Panc1 (cell line): Measurements from ENCODE around the gene C11orf24. TPM values are rescaled to one million over a fixed set of nuclear protein-coding genes. Genes with fewer than 3 reads are reported as not detected.

ENCODE experiments used
- ATAC-seq: fragments of 200-7000 bp; cut with Tn5 transposase; 2 replicates; pipeline ENCODE4 v1.9.1; 2020; ENCODE audit warnings: mild to moderate bottlenecking, moderate library complexity
- BruUV-seq: library from RNA; stranded (reverse); fragments of 400-500 nt; replicated peaks from 2 replicates; lab custom pipeline; 2021; lab: Mats Ljungman, UMichigan
- CTCF ChIA-PET: fragments of 300-600 bp; sonication (Branson Sonifier 250); formaldehyde crosslinking; loops from one replicate; lab custom pipeline; 2022; ENCODE audit warnings: antibody characterized with exemption; lab: Charles Lee
- POLR2A ChIA-PET: fragments of 300-600 bp; sonication (Branson Sonifier 250); formaldehyde crosslinking; loops from one replicate; lab custom pipeline; 2022; ENCODE audit warnings: antibody characterized with exemption; lab: Charles Lee
- DNase-seq: peaks from one replicate; pipeline ENCODE4 v3.0.0-alpha.2; 2010; ENCODE audit warnings: low read depth, low spot score
- H3K27ac ChIP-seq: 2 replicates; pipeline ENCODE4 v1.5.1; 2011; ENCODE audit warnings: mild to moderate bottlenecking, low read length, inconsistent platforms
- H3K27me3 ChIP-seq: fragments of 200-500 bp; sonication (Bioruptor generic); 2 replicates; pipeline ENCODE4 v1.6.0; 2014; ENCODE audit warnings: low read length, inconsistent platforms; ENCODE audit not compliant: control insufficient read depth, insufficient read depth
- H3K36me3 ChIP-seq: fragments of 200-500 bp; sonication (Bioruptor generic); 2 replicates; pipeline ENCODE4 v1.5.1; 2014; ENCODE audit warnings: inconsistent platforms, mild to moderate bottlenecking, low read length, moderate library complexity; ENCODE audit not compliant: control insufficient read depth, insufficient read depth
- H3K4me1 ChIP-seq: 2 replicates; pipeline ENCODE4 v1.5.1; 2011; ENCODE audit warnings: inconsistent platforms, mild to moderate bottlenecking, low read length, moderate library complexity; ENCODE audit not compliant: control insufficient read depth, insufficient read depth
- H3K4me3 ChIP-seq, 2 experiments: 2 replicates each; pipeline ENCODE4 v1.5.1; 2011 to 2012; ENCODE audit warnings: low read depth in 2 of 2, low read length in 2 of 2, mild to moderate bottlenecking in 2 of 2, inconsistent platforms in 1 of 2, moderate library complexity in 1 of 2
- H3K9me3 ChIP-seq: fragments of 200-500 bp; sonication (Bioruptor generic); 2 replicates; pipeline ENCODE4 v1.5.1; 2014; ENCODE audit warnings: low read depth, mild to moderate bottlenecking, inconsistent platforms, low read length, moderate library complexity; ENCODE audit not compliant: control insufficient read depth, insufficient read depth
- POLR2AphosphoS5 ChIP-seq: IDR thresholded peaks from 2 replicates; pipeline ENCODE4 v1.6.1; 2012; ENCODE audit warnings: mild to moderate bottlenecking, low read depth, low read length, moderate library complexity
- SIN3A ChIP-seq: IDR thresholded peaks from 2 replicates; pipeline ENCODE4 v1.6.1; 2012; ENCODE audit warnings: low read depth, mild to moderate bottlenecking, low read length, moderate library complexity, borderline replicate concordance; ENCODE audit not compliant: insufficient read depth
- TCF7L2 ChIP-seq: IDR thresholded peaks from 2 replicates; pipeline ENCODE4 v1.6.1; 2011; ENCODE audit warnings: mild to moderate bottlenecking, low read depth, low read length, inconsistent platforms
- in situ Hi-C: cut with HindIII; loops from 2 replicates; pipeline ENCODE4 v1.10.0; 2016; ENCODE audit warnings: low sequenced_read_pairs, low pct_unique_long_range_greater_than_20kb
- intact Hi-C: fragments of 100-400 bp; cut with micrococcal nuclease; formaldehyde crosslinking; loops from one replicate; pipeline ENCODE4 v1.10.0; 2022; ENCODE audit not compliant: unreplicated experiment
- total RNA-seq: library from RNA; stranded (reverse); gene quantifications from one replicate; pipeline ENCODE4 v1.2.1, GENCODE V29; 2021; ENCODE audit not compliant: unreplicated experiment
- TF ChIP-seq, protein P1 (sequence below), 2 experiments: IDR thresholded peaks; 2 replicates each; pipeline ENCODE4 v1.6.1; 2011 to 2012; ENCODE audit warnings: low read depth in 2 of 2, control low read depth in 1 of 2, low read length in 1 of 2, mild to moderate bottlenecking in 1 of 2, moderate library complexity in 1 of 2; ENCODE audit not compliant: insufficient read depth in 1 of 2
- TF ChIP-seq, protein P2 (sequence below): fragments of 450-650 bp; IDR thresholded peaks from 2 replicates; pipeline ENCODE4 v1.5.1; 2017; ENCODE audit warnings: mild to moderate bottlenecking

The C11orf24 gene
- total RNA-seq, 1 experiment from 2014 or later, result 53.1 TPM

DNA sequence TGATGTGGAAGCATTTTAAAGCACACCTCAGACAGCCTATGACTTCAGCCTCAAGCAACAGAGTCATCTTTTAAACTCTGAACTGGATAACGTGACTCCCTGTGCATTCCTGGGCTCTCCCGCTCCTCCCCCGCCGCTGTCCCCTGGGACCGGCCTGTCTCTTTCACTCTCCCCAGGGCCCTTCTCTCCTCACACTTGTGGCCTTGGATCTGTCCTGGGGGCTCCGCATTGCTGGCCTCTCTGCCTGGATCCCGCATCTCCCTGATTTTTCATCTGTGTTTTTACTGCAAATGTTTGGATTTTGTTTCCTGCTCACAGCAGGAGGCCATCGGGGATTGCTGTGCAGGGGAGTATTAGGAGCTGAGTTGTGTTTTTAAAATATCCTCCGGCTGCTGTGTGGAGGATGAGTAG lies 15.4 kb downstream of the C11orf24 start:
- H3K36me3 ChIP-seq, result no peaks in the 10 kb centered on the region
- no peak for DNase-seq
- H3K27ac ChIP-seq, result no peak overlapping the region
- peaks cover 13% of the 10 kb centered on the region for H3K4me1 ChIP-seq
- H3K4me3 ChIP-seq, result no peak overlapping the region
- in situ Hi-C loops (no loop called here), intact Hi-C loops (loop anchor here (5.0 to 10.0 kb wide), 2 partner anchors 126 to 188 kb away; no protein-coding TSS in a partner anchor)
- no TSS peak for BruUV-seq
- ChIA-PET CTCF (interaction anchor here (2.6 kb wide), 1 partner anchor 41 kb away, joined by 40 read pairs; no protein-coding TSS in a partner anchor), POLR2A (no interaction called here)
- H3K9me3 ChIP-seq, result no peaks in the 10 kb centered on the region
- ATAC-seq, result no peak
- TF ChIP-seq SIN3A (no peak), POLR2AphosphoS5 (no peak), TCF7L2 (no peak)
- TF ChIP-seq, protein P1, sequence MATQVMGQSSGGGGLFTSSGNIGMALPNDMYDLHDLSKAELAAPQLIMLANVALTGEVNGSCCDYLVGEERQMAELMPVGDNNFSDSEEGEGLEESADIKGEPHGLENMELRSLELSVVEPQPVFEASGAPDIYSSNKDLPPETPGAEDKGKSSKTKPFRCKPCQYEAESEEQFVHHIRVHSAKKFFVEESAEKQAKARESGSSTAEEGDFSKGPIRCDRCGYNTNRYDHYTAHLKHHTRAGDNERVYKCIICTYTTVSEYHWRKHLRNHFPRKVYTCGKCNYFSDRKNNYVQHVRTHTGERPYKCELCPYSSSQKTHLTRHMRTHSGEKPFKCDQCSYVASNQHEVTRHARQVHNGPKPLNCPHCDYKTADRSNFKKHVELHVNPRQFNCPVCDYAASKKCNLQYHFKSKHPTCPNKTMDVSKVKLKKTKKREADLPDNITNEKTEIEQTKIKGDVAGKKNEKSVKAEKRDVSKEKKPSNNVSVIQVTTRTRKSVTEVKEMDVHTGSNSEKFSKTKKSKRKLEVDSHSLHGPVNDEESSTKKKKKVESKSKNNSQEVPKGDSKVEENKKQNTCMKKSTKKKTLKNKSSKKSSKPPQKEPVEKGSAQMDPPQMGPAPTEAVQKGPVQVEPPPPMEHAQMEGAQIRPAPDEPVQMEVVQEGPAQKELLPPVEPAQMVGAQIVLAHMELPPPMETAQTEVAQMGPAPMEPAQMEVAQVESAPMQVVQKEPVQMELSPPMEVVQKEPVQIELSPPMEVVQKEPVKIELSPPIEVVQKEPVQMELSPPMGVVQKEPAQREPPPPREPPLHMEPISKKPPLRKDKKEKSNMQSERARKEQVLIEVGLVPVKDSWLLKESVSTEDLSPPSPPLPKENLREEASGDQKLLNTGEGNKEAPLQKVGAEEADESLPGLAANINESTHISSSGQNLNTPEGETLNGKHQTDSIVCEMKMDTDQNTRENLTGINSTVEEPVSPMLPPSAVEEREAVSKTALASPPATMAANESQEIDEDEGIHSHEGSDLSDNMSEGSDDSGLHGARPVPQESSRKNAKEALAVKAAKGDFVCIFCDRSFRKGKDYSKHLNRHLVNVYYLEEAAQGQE (IDR thresholded peaks at IDR 0.05; ENCODE audit: insufficient read depth in 1 of 2, low read depth in 2 of 2, low read length in 1 of 2), result no peak
- TF ChIP-seq, protein P2, sequence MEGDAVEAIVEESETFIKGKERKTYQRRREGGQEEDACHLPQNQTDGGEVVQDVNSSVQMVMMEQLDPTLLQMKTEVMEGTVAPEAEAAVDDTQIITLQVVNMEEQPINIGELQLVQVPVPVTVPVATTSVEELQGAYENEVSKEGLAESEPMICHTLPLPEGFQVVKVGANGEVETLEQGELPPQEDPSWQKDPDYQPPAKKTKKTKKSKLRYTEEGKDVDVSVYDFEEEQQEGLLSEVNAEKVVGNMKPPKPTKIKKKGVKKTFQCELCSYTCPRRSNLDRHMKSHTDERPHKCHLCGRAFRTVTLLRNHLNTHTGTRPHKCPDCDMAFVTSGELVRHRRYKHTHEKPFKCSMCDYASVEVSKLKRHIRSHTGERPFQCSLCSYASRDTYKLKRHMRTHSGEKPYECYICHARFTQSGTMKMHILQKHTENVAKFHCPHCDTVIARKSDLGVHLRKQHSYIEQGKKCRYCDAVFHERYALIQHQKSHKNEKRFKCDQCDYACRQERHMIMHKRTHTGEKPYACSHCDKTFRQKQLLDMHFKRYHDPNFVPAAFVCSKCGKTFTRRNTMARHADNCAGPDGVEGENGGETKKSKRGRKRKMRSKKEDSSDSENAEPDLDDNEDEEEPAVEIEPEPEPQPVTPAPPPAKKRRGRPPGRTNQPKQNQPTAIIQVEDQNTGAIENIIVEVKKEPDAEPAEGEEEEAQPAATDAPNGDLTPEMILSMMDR, result no peak
- no peaks in the 10 kb centered on the region for H3K27me3 ChIP-seq

DNA sequence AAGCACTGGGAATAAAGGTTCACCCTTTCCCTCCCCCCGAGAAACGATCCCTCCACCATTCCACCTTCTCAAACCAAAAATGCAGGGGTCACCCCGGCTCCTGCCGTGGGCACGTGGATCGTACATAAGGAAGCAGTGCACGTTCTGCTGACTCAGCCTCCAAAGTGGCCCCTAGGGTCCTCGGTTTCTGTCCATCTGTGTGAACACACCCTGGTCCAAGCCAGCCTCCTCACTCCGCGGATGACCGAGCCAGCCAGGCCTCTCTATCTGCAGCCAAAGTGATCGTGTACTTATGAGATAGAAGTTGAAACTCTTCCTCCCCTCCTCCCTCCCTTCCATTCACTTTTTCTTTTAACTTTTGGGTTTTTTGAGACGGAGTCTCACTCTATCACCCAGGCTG lies 16.2 kb downstream of the C11orf24 start:
- Histone ChIP-seq H3K9me3 (no peaks in the 10 kb centered on the region), H3K27ac (no peak overlapping the region), H3K4me3 (no peak overlapping the region), H3K4me1 (peaks cover 13% of the 10 kb centered on the region), H3K36me3 (no peaks in the 10 kb centered on the region), H3K27me3 (no peaks in the 10 kb centered on the region)
- ATAC-seq, result no peak
- ChIA-PET POLR2A (no interaction called here), CTCF (no interaction called here)
- intact Hi-C loops (loop anchor here (5.0 to 10.0 kb wide), 2 partner anchors 127 to 189 kb away; no protein-coding TSS in a partner anchor), in situ Hi-C loops (no loop called here)
- no peak for DNase-seq
- BruUV-seq, result no TSS peak
- TF ChIP-seq SIN3A (no peak), TCF7L2 (no peak), POLR2AphosphoS5 (no peak)
- TF ChIP-seq, protein P1 (IDR thresholded peaks at IDR 0.05; ENCODE audit: insufficient read depth in 1 of 2, low read depth in 2 of 2, low read length in 1 of 2), result no peak
- TF ChIP-seq, protein P2, result no peak
